ENCODE results near the gene ARFGAP3.

DNA sequence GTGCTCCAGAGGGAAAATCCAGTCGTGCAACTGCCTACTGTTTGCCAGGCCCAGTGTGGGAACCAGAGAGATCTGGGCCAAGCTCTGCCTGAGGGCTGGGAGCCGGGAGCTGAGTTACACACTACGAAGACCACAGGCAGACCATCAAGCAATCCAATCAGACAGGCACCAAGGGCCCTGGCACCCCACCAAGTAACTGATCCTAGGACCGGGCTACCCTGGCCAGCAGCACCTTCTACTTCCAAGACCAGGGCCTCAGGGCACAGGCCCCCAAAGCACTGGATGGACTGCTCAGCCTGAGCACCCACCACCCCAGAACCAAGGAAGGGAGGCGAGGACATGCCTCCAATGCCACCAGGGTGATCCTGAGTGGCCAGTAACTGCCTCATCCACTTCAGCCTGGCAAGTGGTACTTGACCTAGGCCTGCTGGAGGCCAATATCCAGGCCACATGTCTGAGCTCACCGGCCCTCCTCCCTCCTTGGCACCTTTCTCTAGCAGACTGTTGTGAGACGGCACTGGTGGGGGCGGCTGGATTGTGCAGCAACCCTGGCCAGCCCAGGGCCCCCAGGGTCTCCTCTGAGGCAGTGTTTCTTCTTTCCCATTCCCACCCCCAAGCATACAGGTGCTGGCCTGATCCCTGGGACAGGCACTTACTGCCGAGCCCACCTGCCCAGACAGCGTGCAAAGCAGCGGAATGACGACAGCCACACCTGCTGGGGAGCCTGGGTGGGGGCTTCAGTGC is 20.7 kb upstream of the ARFGAP3 start:
- TF ChIP-seq SUZ12 (IDR thresholded peaks at IDR 0.05), result no peak
- no peak for TF ChIP-seq CTBP1 (IDR thresholded peaks at IDR 0.05; ENCODE audit: borderline replicate concordance)
- TF ChIP-seq L3MBTL2 (conservative IDR thresholded peaks at IDR 0.05), result no peak
- TF ChIP-seq NFRKB (IDR thresholded peaks at IDR 0.05), result no peak
- no peak for TF ChIP-seq ELF4 (IDR thresholded peaks at IDR 0.05)
- no peak for TF ChIP-seq SP1 (IDR thresholded peaks at IDR 0.05)
